Heart left ventricle (tissue), 16 donors: Measurements from ENCODE around the gene SYP. TPM values are rescaled to one million over a fixed set of nuclear protein-coding genes. Genes with fewer than 3 reads are reported as not detected.

Experiments used
- ATAC-seq, 4 donors: fragments of 200-7000 bp; cut with Tn5 transposase; one replicate each; pipeline ENCODE4 v1.9.1; 2020 to 2022; ENCODE audit warnings: moderate library complexity in 4 of 4, mild to moderate bottlenecking in 3 of 4, moderate number of reproducible peaks in 1 of 4
- DNase-seq, 5 donors: peaks; one replicate each; pipeline ENCODE4 v3.0.0-alpha.2; 2020
- H3K27ac ChIP-seq, 12 donors: fragments of 200-600 bp; sonication (generic) in 4 of 12; one replicate each; pipeline versions ENCODE4 v1.5.0 to v1.8.0; 2016 to 2022; ENCODE audit warnings: mild to moderate bottlenecking in 2 of 12
- H3K27me3 ChIP-seq, 9 donors: fragments of 200-600 bp; sonication (generic) in 2 of 9; one replicate each; pipeline versions ENCODE4 v1.5.1 to v1.8.0; 2016 to 2022; ENCODE audit warnings: mild to moderate bottlenecking in 3 of 9
- H3K36me3 ChIP-seq, 9 donors: fragments of 200-600 bp; sonication (generic) in 2 of 9; one replicate each; pipeline versions ENCODE4 v1.5.0 to v1.8.0; 2018 to 2022; ENCODE audit warnings: mild to moderate bottlenecking in 2 of 9
- H3K4me1 ChIP-seq, 12 donors: fragments of 200-600 bp; sonication (generic) in 4 of 12; one replicate each; pipeline versions ENCODE4 v1.5.0 to v1.8.0; 2016 to 2022; ENCODE audit warnings: mild to moderate bottlenecking in 3 of 12
- H3K4me3 ChIP-seq, 12 donors: fragments of 200-600 bp; sonication (generic) in 4 of 12; one replicate each; pipeline versions ENCODE4 v1.5.0 to v1.8.0; 2017 to 2022; ENCODE audit warnings: mild to moderate bottlenecking in 9 of 12, moderate library complexity in 4 of 12
- H3K9me3 ChIP-seq, 12 donors: fragments of 200-600 bp; sonication (generic) in 4 of 12; one replicate each; pipeline versions ENCODE4 v1.5.0 to v1.8.0; 2016 to 2022; ENCODE audit warnings: mild to moderate bottlenecking in 1 of 12
- POLR2A ChIP-seq, 2 donors: fragments of 450-650 bp; IDR thresholded peaks; one replicate each; pipeline ENCODE4 v1.6.1; 2017; ENCODE audit warnings: antibody characterized with exemption in 2 of 2, mild to moderate bottlenecking in 2 of 2, moderate library complexity in 2 of 2
- WGBS, 4 donors: extraction: QIAGEN DNeasy Blood & Tissue Kit in 2 of 4; methylation state at CpG; one replicate each; pipeline versions ENCODE4 v1.1.5 to v1.1.7; 2013 to 2018; 5-methylcytosine and 5-hydroxymethylcytosine counted together
- intact Hi-C, 10 donors: fragments of 100-400 bp; cut with DNase I; formaldehyde crosslinking; loops; one replicate each; pipeline versions ENCODE4 v1.11.1 to v1.14.2; 2022
- polyA plus RNA-seq, 2 donors: library from polyadenylated mRNA; stranded (reverse); fragments of 200-250 nt; gene quantifications; one replicate each; pipeline ENCODE4 v1.2.3, GENCODE V29; 2013
- total RNA-seq, 9 donors: library from RNA; depleted of rRNA in 2 of 9; stranded (reverse); fragments of >200 nt in 2 of 9; fragmentation: NEBNext Ultra II Directional in 3 of 9; extraction: Animal tissue kit (Norgen Biotek cat#: 25700) in 3 of 9; gene quantifications; one replicate each; pipeline versions ENCODE4 v1.1.0 to v1.2.4, GENCODE V29; 2016 to 2023
- TF ChIP-seq, protein P1 (sequence below), 12 donors: fragments of 200-600 bp; sonication (generic) in 4 of 12; IDR thresholded peaks; one replicate each; pipeline versions ENCODE4 v1.5.0 to v1.8.0; 2018 to 2022; ENCODE audit warnings: antibody characterized with exemption in 12 of 12, mild to moderate bottlenecking in 5 of 12
- donor health status: ischemic (EF 13 %, LVEDD 7.1; RV severe dilation, severe dysfunction).
- donor health status: healthy with polysubstance abuse.
- donor health status: DM: no; HTN: yes; CAD: no.
- donor health status: DM: no; HTN: no; CAD: no.
- donor health status: ischemic (EF 25% LVEDD 6.9; RV normal size, moderate dysfunction).
- donor health status: ischemic (EF 25% LVEDD 5.7; RV mildly dilated, moderate dysfunction).
- donor health status: healthy.
- donor health status: DM: yes; HTN: yes; CAD: no.
- donor health status: ischemic (EF 35%, LVEDD 5.7; RV mildly dilated, moderate dysfunction).
- donor health status: nonischemic (EF 11% LVEDD 7.7; RV severe dilation, severe dysfunction).
- donor health status: DM: yes; HTN: yes; CAD: no.
- donor health status: PGD.
- donor health status: ischemic (EF 29% LVEDD 5.4; RV normal size, mild dysfunction).
- donor health status: nonischemic (EF 23%, LVEDD 6.1; RV moderate dilation, normal function).

Gene SYP
- total and polyA plus RNA-seq, 11 donors, result 0.49 to 3.7 (median 1.3) TPM

DNA sequence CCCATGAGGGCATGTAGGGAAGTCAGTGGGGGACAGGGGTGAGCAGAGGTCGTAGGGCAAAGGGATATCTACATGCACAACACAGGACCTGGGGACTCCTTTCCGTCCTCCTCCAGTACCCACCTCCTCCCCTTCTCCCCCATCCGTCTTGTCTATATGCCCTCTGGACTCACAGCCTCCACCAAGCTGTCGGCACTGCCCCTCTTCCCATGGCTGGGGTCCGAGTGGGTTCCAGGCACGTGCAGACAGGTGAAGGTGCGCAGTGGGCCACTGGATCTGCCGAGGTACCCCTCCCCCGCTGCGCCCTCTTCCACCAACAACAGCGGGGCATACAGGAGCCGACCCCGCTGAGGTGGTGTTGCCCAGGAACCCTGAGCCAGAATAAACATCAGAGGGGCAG is 5.5 kb upstream of the SYP start:
- intact Hi-C loops, result loop anchor here in 1 of 10 donors (10.0 kb wide), 1 partner anchor 59 kb away; the partner anchor contains the start of genes FOXP3 and PPP1R3F
- no peak for TF ChIP-seq POLR2A (IDR thresholded peaks at IDR 0.05)
- TF ChIP-seq, protein P1, sequence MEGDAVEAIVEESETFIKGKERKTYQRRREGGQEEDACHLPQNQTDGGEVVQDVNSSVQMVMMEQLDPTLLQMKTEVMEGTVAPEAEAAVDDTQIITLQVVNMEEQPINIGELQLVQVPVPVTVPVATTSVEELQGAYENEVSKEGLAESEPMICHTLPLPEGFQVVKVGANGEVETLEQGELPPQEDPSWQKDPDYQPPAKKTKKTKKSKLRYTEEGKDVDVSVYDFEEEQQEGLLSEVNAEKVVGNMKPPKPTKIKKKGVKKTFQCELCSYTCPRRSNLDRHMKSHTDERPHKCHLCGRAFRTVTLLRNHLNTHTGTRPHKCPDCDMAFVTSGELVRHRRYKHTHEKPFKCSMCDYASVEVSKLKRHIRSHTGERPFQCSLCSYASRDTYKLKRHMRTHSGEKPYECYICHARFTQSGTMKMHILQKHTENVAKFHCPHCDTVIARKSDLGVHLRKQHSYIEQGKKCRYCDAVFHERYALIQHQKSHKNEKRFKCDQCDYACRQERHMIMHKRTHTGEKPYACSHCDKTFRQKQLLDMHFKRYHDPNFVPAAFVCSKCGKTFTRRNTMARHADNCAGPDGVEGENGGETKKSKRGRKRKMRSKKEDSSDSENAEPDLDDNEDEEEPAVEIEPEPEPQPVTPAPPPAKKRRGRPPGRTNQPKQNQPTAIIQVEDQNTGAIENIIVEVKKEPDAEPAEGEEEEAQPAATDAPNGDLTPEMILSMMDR (IDR thresholded peaks at IDR 0.05), result no peak
- Histone ChIP-seq H3K4me1 (peaks cover 0 to 5% (median 1%) of the 10 kb centered on the region in 12 donors), H3K27ac (no peak overlapping the region), H3K36me3 (no peaks in the 10 kb centered on the region), H3K4me3 (no peak overlapping the region), H3K27me3 (peaks cover 0 to 5% (median 0%) of the 10 kb centered on the region in 9 donors), H3K9me3 (no peaks in the 10 kb centered on the region)
- 73 to 80% (median 77%) methylated on average over 13 of the region's 13 CpGs for WGBS, 4 donors
- ATAC-seq, result no peak
- DNase-seq, result no peak

DNA sequence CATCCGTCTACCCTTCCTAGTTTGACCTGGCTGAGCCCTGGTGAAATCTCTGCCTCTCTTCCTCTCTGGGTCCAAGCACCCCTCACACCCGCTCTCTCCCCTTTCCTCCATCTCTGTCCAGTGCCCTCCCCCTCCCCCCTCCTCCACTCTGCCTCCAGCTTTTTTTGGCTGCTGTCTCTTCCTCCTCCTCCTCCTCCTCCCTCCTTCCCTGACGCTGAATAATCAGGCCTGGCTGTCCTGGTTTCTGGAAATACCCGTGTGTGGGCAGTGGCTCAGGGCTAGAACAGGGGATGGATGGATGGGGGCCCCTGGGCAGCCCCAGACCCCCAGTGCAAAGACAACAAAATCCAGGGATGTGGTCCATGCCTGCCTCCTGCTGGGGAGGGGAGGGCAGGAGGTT is 4.7 kb upstream of the SYP start:
- no peak for DNase-seq
- Histone ChIP-seq H3K4me3 (no peak overlapping the region), H3K36me3 (no peaks in the 10 kb centered on the region), H3K9me3 (no peaks in the 10 kb centered on the region), H3K27me3 (peaks cover 0 to 5% (median 0%) of the 10 kb centered on the region in 9 donors), H3K4me1 (peaks cover 0 to 8% (median 2%) of the 10 kb centered on the region in 12 donors), H3K27ac (no peak overlapping the region)
- WGBS, 4 donors, result 41 to 52% (median 45%) methylated on average over 4 of the region's 4 CpGs
- ATAC-seq, result no peak
- intact Hi-C loops, result loop anchor here in 1 of 10 donors (10.0 kb wide), 1 partner anchor 60 kb away; the partner anchor contains the start of genes FOXP3 and PPP1R3F
- TF ChIP-seq, protein P1 (IDR thresholded peaks at IDR 0.05), result no peak
- TF ChIP-seq POLR2A (IDR thresholded peaks at IDR 0.05), result no peak

DNA sequence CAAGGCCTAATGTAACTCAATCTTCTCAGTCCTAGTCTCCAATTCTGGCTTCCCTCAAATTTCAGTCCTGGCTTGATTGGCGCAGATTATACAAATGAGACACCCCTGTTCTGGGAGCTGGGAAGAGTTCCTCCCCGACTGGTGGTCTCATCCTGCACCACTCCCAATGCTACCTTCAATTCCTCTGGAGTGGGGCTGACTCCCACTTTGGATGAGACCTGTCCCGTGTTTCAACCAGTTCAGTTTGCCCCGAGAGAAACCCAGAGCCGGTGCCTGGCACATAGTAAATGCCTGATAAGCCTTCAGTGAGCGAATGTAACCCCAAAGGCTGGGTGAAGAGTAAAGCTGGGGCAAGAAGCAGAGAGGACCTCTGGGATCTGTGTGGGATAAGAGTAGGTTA is 4.0 kb upstream of the SYP start:
- Histone ChIP-seq H3K27ac (no peak overlapping the region), H3K4me3 (no peak overlapping the region), H3K27me3 (peaks cover 0 to 3% (median 0%) of the 10 kb centered on the region in 9 donors), H3K36me3 (no peaks in the 10 kb centered on the region), H3K4me1 (peaks cover 0 to 11% (median 2%) of the 10 kb centered on the region in 12 donors), H3K9me3 (no peaks in the 10 kb centered on the region)
- 77 to 89% (median 84%) methylated on average over 6 of the region's 6 CpGs for WGBS, 4 donors
- DNase-seq (no peak), ATAC-seq (no peak)
- intact Hi-C loops, result loop anchor here in 1 of 10 donors (10.0 kb wide), 1 partner anchor 61 kb away; the partner anchor contains the start of genes FOXP3 and PPP1R3F
- TF ChIP-seq POLR2A (IDR thresholded peaks at IDR 0.05), result no peak
- TF ChIP-seq, protein P1 (IDR thresholded peaks at IDR 0.05), result no peak

DNA sequence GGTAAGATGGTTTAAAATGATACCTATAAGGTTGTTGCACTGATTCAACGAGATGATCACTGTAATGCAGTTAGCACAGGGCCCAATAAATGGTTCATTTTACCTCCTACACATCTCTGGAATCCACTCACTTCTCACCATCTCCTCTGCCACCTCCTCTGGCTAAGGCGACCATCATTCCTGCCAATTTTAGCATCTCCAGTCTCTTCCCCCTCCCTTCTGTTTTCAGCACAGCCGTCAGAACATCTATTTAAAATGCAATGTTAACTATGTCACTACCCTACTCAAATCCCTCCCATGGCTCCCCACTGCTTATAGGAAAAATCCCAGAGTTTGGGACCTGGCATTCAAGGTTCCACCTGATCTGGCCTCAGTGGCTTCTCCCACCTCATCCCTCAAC is 3.5 kb upstream of the SYP start:
- DNase-seq (no peak), ATAC-seq (no peak)
- intact Hi-C loops, result loop anchor here in 1 of 10 donors (10.0 kb wide), 1 partner anchor 61 kb away; the partner anchor contains the start of genes FOXP3 and PPP1R3F
- TF ChIP-seq, protein P1 (IDR thresholded peaks at IDR 0.05), result no peak
- no peak for TF ChIP-seq POLR2A (IDR thresholded peaks at IDR 0.05)
- Histone ChIP-seq H3K4me1 (peaks cover 0 to 11% (median 2%) of the 10 kb centered on the region in 12 donors), H3K36me3 (no peaks in the 10 kb centered on the region), H3K9me3 (no peaks in the 10 kb centered on the region), H3K27me3 (peaks cover 0 to 3% (median 0%) of the 10 kb centered on the region in 9 donors), H3K4me3 (no peak overlapping the region), H3K27ac (no peak overlapping the region)
- WGBS, 4 donors, result 33 to 61% (median 56%) methylated on average over 3 of the region's 3 CpGs
